Measurements from ENCODE around the gene PRKCQ. TPM values are rescaled to one million over a fixed set of nuclear protein-coding genes. Genes with fewer than 3 reads are reported as not detected.

Gene PRKCQ
- total and polyA plus RNA-seq, 4 donors = 0.13 to 3.3 (median 0.45) TPM

DNA sequence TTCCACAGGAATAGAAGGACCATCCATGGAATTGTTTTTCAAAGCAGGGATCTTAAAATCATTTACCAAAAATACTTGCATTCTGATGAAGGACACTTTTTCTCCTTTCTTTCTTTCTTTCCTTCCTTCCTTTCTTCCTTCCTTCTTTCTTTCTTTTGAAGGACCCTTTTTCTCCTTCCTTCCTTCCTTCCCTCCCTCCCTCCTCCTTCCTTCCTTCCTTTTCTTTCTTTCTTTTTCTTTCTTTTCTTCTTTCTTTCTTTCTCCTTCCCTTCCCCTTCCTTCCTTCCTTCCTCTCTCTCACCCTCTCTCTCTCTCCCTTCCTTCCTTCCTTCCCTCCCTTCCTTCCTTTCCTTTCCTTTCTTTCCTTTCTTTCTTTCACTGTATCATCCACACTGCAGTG, 74.8 kb downstream of the PRKCQ start:
- no peak for DNase-seq (ENCODE audit: low spot score)

DNA sequence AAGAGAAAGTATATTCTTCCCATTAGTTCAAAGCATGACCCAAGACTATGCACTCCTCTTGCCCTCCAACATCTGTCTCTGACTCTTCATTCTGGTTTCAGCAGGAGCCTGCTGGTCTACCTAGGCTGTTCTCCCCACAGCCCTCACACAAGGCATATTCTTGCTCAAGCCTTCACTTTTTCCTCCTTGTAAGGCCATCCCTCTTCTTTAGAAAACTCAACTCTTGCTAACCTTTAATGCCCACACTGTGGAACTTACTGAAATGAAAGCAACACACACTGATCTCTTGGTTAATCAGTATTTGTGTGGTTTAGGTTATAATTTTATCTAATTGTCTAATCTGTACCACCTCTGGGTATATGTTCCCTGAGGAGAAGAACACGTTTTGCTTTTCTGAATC, 75.8 kb downstream of the PRKCQ start:
- TF ChIP-seq GABPA (IDR thresholded peaks at IDR 0.05 in 1 of 2, conservative IDR thresholded peaks at IDR 0.05 in 1 of 2) (no peak), JUND (IDR thresholded peaks at IDR 0.05) (no peak), SP1 (IDR thresholded peaks at IDR 0.05) (no peak), YY1 (IDR thresholded peaks at IDR 0.05) (no peak), RXRA (IDR thresholded peaks at IDR 0.05) (no peak), TAF1 (conservative IDR thresholded peaks at IDR 0.05) (no peak), HNF4A (conservative IDR thresholded peaks at IDR 0.05) (no peak), NR2F2 (IDR thresholded peaks at IDR 0.05) (no peak), FOXA2 (IDR thresholded peaks at IDR 0.05) (no peak)
- TF ChIP-seq, protein P1, sequence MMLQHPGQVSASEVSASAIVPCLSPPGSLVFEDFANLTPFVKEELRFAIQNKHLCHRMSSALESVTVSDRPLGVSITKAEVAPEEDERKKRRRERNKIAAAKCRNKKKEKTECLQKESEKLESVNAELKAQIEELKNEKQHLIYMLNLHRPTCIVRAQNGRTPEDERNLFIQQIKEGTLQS (IDR thresholded peaks at IDR 0.05) = no peak
- TF ChIP-seq, protein P2, sequence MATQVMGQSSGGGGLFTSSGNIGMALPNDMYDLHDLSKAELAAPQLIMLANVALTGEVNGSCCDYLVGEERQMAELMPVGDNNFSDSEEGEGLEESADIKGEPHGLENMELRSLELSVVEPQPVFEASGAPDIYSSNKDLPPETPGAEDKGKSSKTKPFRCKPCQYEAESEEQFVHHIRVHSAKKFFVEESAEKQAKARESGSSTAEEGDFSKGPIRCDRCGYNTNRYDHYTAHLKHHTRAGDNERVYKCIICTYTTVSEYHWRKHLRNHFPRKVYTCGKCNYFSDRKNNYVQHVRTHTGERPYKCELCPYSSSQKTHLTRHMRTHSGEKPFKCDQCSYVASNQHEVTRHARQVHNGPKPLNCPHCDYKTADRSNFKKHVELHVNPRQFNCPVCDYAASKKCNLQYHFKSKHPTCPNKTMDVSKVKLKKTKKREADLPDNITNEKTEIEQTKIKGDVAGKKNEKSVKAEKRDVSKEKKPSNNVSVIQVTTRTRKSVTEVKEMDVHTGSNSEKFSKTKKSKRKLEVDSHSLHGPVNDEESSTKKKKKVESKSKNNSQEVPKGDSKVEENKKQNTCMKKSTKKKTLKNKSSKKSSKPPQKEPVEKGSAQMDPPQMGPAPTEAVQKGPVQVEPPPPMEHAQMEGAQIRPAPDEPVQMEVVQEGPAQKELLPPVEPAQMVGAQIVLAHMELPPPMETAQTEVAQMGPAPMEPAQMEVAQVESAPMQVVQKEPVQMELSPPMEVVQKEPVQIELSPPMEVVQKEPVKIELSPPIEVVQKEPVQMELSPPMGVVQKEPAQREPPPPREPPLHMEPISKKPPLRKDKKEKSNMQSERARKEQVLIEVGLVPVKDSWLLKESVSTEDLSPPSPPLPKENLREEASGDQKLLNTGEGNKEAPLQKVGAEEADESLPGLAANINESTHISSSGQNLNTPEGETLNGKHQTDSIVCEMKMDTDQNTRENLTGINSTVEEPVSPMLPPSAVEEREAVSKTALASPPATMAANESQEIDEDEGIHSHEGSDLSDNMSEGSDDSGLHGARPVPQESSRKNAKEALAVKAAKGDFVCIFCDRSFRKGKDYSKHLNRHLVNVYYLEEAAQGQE (IDR thresholded peaks at IDR 0.05) = no peak
- TF ChIP-seq, protein P3, sequence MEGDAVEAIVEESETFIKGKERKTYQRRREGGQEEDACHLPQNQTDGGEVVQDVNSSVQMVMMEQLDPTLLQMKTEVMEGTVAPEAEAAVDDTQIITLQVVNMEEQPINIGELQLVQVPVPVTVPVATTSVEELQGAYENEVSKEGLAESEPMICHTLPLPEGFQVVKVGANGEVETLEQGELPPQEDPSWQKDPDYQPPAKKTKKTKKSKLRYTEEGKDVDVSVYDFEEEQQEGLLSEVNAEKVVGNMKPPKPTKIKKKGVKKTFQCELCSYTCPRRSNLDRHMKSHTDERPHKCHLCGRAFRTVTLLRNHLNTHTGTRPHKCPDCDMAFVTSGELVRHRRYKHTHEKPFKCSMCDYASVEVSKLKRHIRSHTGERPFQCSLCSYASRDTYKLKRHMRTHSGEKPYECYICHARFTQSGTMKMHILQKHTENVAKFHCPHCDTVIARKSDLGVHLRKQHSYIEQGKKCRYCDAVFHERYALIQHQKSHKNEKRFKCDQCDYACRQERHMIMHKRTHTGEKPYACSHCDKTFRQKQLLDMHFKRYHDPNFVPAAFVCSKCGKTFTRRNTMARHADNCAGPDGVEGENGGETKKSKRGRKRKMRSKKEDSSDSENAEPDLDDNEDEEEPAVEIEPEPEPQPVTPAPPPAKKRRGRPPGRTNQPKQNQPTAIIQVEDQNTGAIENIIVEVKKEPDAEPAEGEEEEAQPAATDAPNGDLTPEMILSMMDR (IDR thresholded peaks at IDR 0.05; ENCODE audit: low read depth, low read length, missing input control) = no peak
- TF ChIP-seq, protein P4, sequence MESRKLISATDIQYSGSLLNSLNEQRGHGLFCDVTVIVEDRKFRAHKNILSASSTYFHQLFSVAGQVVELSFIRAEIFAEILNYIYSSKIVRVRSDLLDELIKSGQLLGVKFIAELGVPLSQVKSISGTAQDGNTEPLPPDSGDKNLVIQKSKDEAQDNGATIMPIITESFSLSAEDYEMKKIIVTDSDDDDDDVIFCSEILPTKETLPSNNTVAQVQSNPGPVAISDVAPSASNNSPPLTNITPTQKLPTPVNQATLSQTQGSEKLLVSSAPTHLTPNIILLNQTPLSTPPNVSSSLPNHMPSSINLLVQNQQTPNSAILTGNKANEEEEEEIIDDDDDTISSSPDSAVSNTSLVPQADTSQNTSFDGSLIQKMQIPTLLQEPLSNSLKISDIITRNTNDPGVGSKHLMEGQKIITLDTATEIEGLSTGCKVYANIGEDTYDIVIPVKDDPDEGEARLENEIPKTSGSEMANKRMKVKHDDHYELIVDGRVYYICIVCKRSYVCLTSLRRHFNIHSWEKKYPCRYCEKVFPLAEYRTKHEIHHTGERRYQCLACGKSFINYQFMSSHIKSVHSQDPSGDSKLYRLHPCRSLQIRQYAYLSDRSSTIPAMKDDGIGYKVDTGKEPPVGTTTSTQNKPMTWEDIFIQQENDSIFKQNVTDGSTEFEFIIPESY (IDR thresholded peaks at IDR 0.05) = no peak
- Histone ChIP-seq H3K36me3 (ENCODE audit: control insufficient read depth in 4 of 4, insufficient read depth in 3 of 4, low read depth in 1 of 4, low read length in 3 of 4) (no peaks in the 10 kb centered on the region), H3K9me3 (ENCODE audit: control insufficient read depth in 4 of 4, low read length in 3 of 4) (no peaks in the 10 kb centered on the region), H3K27ac (ENCODE audit: low read depth in 1 of 2, low read length in 2 of 2) (no peak overlapping the region), H3K27me3 (ENCODE audit: control insufficient read depth in 4 of 4, insufficient read depth in 4 of 4, low read length in 3 of 4) (peaks cover 0 to 3% (median 0%) of the 10 kb centered on the region in 4 donors), H3K4me3 (ENCODE audit: low read depth in 1 of 3, low read length in 3 of 3) (no peak overlapping the region), H3K4me1 (ENCODE audit: control insufficient read depth in 4 of 4, insufficient read depth in 4 of 4, low read length in 3 of 4) (no peaks in the 10 kb centered on the region), H3K9ac (ENCODE audit: low read depth in 1 of 2, low read length in 2 of 2) (no peak overlapping the region)
- DNase-seq (ENCODE audit: low spot score) = no peak
- 48% methylated on average over 1 of the region's 1 CpG for WGBS

More for the DNA sequence above, 74.8 kb downstream of the PRKCQ start:
- Histone ChIP-seq H3K27ac (ENCODE audit: low read depth in 1 of 2, low read length in 2 of 2) (no peak overlapping the region), H3K4me3 (ENCODE audit: low read depth in 1 of 3, low read length in 3 of 3) (no peak overlapping the region), H3K27me3 (ENCODE audit: control insufficient read depth in 4 of 4, insufficient read depth in 4 of 4, low read length in 3 of 4) (no peaks in the 10 kb centered on the region), H3K4me1 (ENCODE audit: control insufficient read depth in 4 of 4, insufficient read depth in 4 of 4, low read length in 3 of 4) (no peaks in the 10 kb centered on the region), H3K9ac (ENCODE audit: low read depth in 1 of 2, low read length in 2 of 2) (no peak overlapping the region), H3K36me3 (ENCODE audit: control insufficient read depth in 4 of 4, insufficient read depth in 3 of 4, low read depth in 1 of 4, low read length in 3 of 4) (no peaks in the 10 kb centered on the region), H3K9me3 (ENCODE audit: control insufficient read depth in 4 of 4, low read length in 3 of 4) (no peaks in the 10 kb centered on the region)
- TF ChIP-seq, protein P4 (IDR thresholded peaks at IDR 0.05) = no peak
- no peak for TF ChIP-seq GABPA (IDR thresholded peaks at IDR 0.05 in 1 of 2, conservative IDR thresholded peaks at IDR 0.05 in 1 of 2)
- TF ChIP-seq RAD21 (IDR thresholded peaks at IDR 0.05) = no peak
- TF ChIP-seq EGR1 (IDR thresholded peaks at IDR 0.05; ENCODE audit: low read depth in 2 of 2) = no peak

Measured in liver (tissue), 9 donors.